Transverse colon (tissue), 4 donors: Measurements from ENCODE around the gene CCDC12. TPM values are rescaled to one million over a fixed set of nuclear protein-coding genes. Genes with fewer than 3 reads are reported as not detected.

Experiments used
- DNase-seq: peaks from one replicate; pipeline ENCODE4 v3.0.0-alpha.2; 2019
- H3K27ac ChIP-seq, 4 donors: fragments of 200-600 bp; sonication (generic); 2 replicates each; pipeline ENCODE4 v1.5.1; 2016 to 2018; ENCODE audit warnings: inconsistent platforms in 4 of 4
- H3K27me3 ChIP-seq: fragments of 200-600 bp; sonication (generic); 2 replicates; pipeline ENCODE4 v1.5.1; 2017; ENCODE audit warnings: inconsistent platforms
- H3K36me3 ChIP-seq, 4 donors: fragments of 200-600 bp; sonication (generic); 2 replicates each; pipeline ENCODE4 v1.5.1; 2017 to 2019; ENCODE audit warnings: inconsistent platforms in 4 of 4
- H3K4me1 ChIP-seq, 4 donors: fragments of 200-600 bp; sonication (generic); 2 replicates each; pipeline ENCODE4 v1.5.1; 2017 to 2020; ENCODE audit warnings: inconsistent platforms in 4 of 4
- H3K4me3 ChIP-seq, 4 donors: fragments of 200-600 bp; sonication (generic); 1 replicate in 1 of 4; 2 replicates in 3 of 4; pipeline versions ENCODE4 v1.5.1 to v1.6.1; 2017 to 2019; ENCODE audit warnings: inconsistent platforms in 4 of 4
- H3K9me3 ChIP-seq, 2 donors: fragments of 200-600 bp; sonication (generic); 2 replicates each; pipeline ENCODE4 v1.5.1; 2017 to 2019; ENCODE audit warnings: inconsistent platforms in 2 of 2
- CTCF ChIP-seq, 5 experiments: fragments of 200-600 bp in 3 of 5; fragments of 450-650 bp in 2 of 5; sonication (generic) in 3 of 5; IDR thresholded peaks; 1 replicate in 2 of 5; 2 replicates in 3 of 5; pipeline ENCODE4 v1.5.1; 2016 to 2017; ENCODE audit warnings: antibody characterized with exemption in 5 of 5, inconsistent platforms in 3 of 5, mild to moderate bottlenecking in 2 of 5, moderate library complexity in 1 of 5
- EP300 ChIP-seq: sonication (generic); formaldehyde crosslinking; IDR thresholded peaks from one replicate; pipeline ENCODE4 v1.6.1; 2017; ENCODE audit warnings: antibody characterized with exemption, low read depth
- POLR2A ChIP-seq: fragments of 450-650 bp; IDR thresholded peaks from one replicate; pipeline ENCODE4 v1.6.1; 2016; ENCODE audit warnings: antibody characterized with exemption, mild to moderate bottlenecking, moderate library complexity
- POLR2AphosphoS5 ChIP-seq, 3 donors: sonication (generic); formaldehyde crosslinking; IDR thresholded peaks; one replicate each; pipeline ENCODE4 v1.6.1; 2016; ENCODE audit warnings: antibody characterized with exemption in 3 of 3
- WGBS, 2 donors: methylation state at CpG; one replicate each; pipeline ENCODE4 v1.1.5; 2018; ENCODE audit warnings: low coverage in 1 of 2; 5-methylcytosine and 5-hydroxymethylcytosine counted together
- in situ Hi-C, 4 donors: fragments of 200-750 bp; cut with MboI; loops; one replicate each; pipeline versions ENCODE4 v1.15.0 to v1.15.1; 2017; ENCODE audit warnings: low sequenced_read_pairs in 3 of 4, low pct_ligation_motif_present in 1 of 4, low pct_unique_long_range_greater_than_20kb in 1 of 4
- intact Hi-C: fragments of 100-400 bp; cut with DNase I; formaldehyde crosslinking; loops from one replicate; pipeline ENCODE4 v1.15.1; 2023; ENCODE audit warnings: low total_unique reads
- total RNA-seq, 4 donors: library from RNA; depleted of rRNA; stranded (reverse); fragments of >200 nt; gene quantifications; one replicate each; pipeline ENCODE4 v1.1.0, GENCODE V29; 2016

CCDC12 gene
- total RNA-seq, 4 donors from 2014 or later, result 50.1 to 72.9 (median 53.0) TPM

- H3K36me3 ChIP-seq, result peaks cover 0 to 13% (median 6%) of the 10 kb centered on the region in 4 donors
- no peaks in the 10 kb centered on the region for H3K9me3 ChIP-seq
- peak overlapping the region in 1 of 4 donors; percentile 16 for H3K4me3 ChIP-seq
- TF ChIP-seq EP300, result no peak
- no peak for TF ChIP-seq POLR2AphosphoS5 (IDR thresholded peaks at IDR 0.05)
- TF ChIP-seq POLR2A, result no peak
- no peak for TF ChIP-seq CTCF (IDR thresholded peaks at IDR 0.05)
- H3K27ac ChIP-seq, result peak overlapping the region; percentile 74 to 87 (median 84)
- intact Hi-C loops, result no loop called here
- in situ Hi-C loops, result no loop called here
- DNase-seq, result peak; percentile 6
- H3K27me3 ChIP-seq, result no peaks in the 10 kb centered on the region
- WGBS, 2 donors, result 79 to 86% methylated on average over 2 to 12 of the region's 12 CpGs
- peaks cover 48 to 80% (median 68%) of the 10 kb centered on the region in 4 donors for H3K4me1 ChIP-seq
These were observed 33.9 kb downstream of the CCDC12 start for GRCh38 chr3:46942481-46943236.

- in situ Hi-C loops, result no loop called here
These were observed 34.5 kb downstream of the CCDC12 start for GRCh38 chr3:46942076-46942475.

GRCh38 chr3:46939578-46940445 lies 36.7 kb downstream of the CCDC12 start:
- 75 to 100% methylated on average over 1 to 12 of the region's 12 CpGs for WGBS, 2 donors
- DNase-seq, result no peak
- in situ Hi-C loops, result loop anchor here in 1 of 4 donors (10.0 kb wide), 1 partner anchor 45 kb away; no protein-coding TSS in a partner anchor
- intact Hi-C loops, result loop anchor here (5.0 kb wide), 1 partner anchor 37 kb away; the partner anchor contains the start of genes CCDC12 and NBEAL2
- Histone ChIP-seq H3K27me3 (no peaks in the 10 kb centered on the region), H3K36me3 (peaks cover 0 to 13% (median 6%) of the 10 kb centered on the region in 4 donors), H3K4me3 (no peak overlapping the region), H3K4me1 (peaks cover 38 to 72% (median 59%) of the 10 kb centered on the region in 4 donors), H3K9me3 (no peaks in the 10 kb centered on the region), H3K27ac (peak overlapping the region; percentile 9 to 65 (median 42))
- no peak for TF ChIP-seq POLR2A
- TF ChIP-seq POLR2AphosphoS5 (IDR thresholded peaks at IDR 0.05), result no peak
- no peak for TF ChIP-seq CTCF (IDR thresholded peaks at IDR 0.05)
- no peak for TF ChIP-seq EP300

More at GRCh38 chr3:46942076-46942475, 34.5 kb downstream of the CCDC12 start:
- no peaks in the 10 kb centered on the region for H3K27me3 ChIP-seq
- peak; percentile 60 for DNase-seq
- TF ChIP-seq EP300, result no peak
- TF ChIP-seq POLR2AphosphoS5 (IDR thresholded peaks at IDR 0.05), result peak in 1 of 3 donors; percentile 38
- intact Hi-C loops, result no loop called here
- peak overlapping the region; percentile 74 to 87 (median 84) for H3K27ac ChIP-seq
- H3K9me3 ChIP-seq, result no peaks in the 10 kb centered on the region
- peaks cover 42 to 74% (median 62%) of the 10 kb centered on the region in 4 donors for H3K4me1 ChIP-seq
- WGBS, 2 donors, result 80% methylated on average over 7 of the region's 7 CpGs; no CpG with 5 or more reads in 1 of the 2 donors
- H3K4me3 ChIP-seq, result no peak overlapping the region
- H3K36me3 ChIP-seq, result peaks cover 0 to 13% (median 6%) of the 10 kb centered on the region in 4 donors

GRCh38 chr3:46938118-46938517 lies 38.4 kb downstream of the CCDC12 start:
- Histone ChIP-seq H3K27ac (peak overlapping the region in 1 of 4 donors; percentile 31), H3K9me3 (no peaks in the 10 kb centered on the region), H3K4me1 (peaks cover 40 to 72% (median 59%) of the 10 kb centered on the region in 4 donors), H3K4me3 (no peak overlapping the region), H3K27me3 (no peaks in the 10 kb centered on the region), H3K36me3 (peaks cover 0 to 13% (median 6%) of the 10 kb centered on the region in 4 donors)
- intact Hi-C loops, result loop anchor here (5.0 kb wide), 1 partner anchor 39 kb away; the partner anchor contains the start of genes CCDC12 and NBEAL2
- in situ Hi-C loops, result loop anchor here in 1 of 4 donors (10.0 kb wide), 1 partner anchor 47 kb away; no protein-coding TSS in a partner anchor
- DNase-seq, result no peak
- WGBS, 2 donors, result 86 to 92% methylated on average over 2 of the region's 2 CpGs
- TF ChIP-seq CTCF (IDR thresholded peaks at IDR 0.05), result no peak
- no peak for TF ChIP-seq EP300
- no peak for TF ChIP-seq POLR2A
- no peak for TF ChIP-seq POLR2AphosphoS5 (IDR thresholded peaks at IDR 0.05)
